Common myeloid progenitor, CD34-positive (primary cell): ENCODE data around the gene CFAP61.

ENCODE experiments used
- CTCF ChIA-PET: fragments of 350-600 bp; sonication (Branson Sonifier 250); formaldehyde crosslinking; loops from one replicate; lab custom pipeline; 2021; ENCODE audit warnings: antibody characterized with exemption; lab: Charles Lee
- POLR2A ChIA-PET: fragments of 350-600 bp; sonication (Branson Sonifier 250); formaldehyde crosslinking; loops from one replicate; lab custom pipeline; 2021; ENCODE audit warnings: antibody characterized with exemption; lab: Charles Lee
- DNase-seq, 3 donors: peaks; one replicate each; pipeline versions ENCODE4 v3.0.0 to v3.0.0-alpha.2; 2013
- H3K27ac ChIP-seq, 2 experiments: 1 replicate in 1 of 2; 2 replicates in 1 of 2; pipeline ENCODE4 v1.7.0; 2013; ENCODE audit warnings: inconsistent platforms in 2 of 2, low read length in 2 of 2, mild to moderate bottlenecking in 2 of 2, low read depth in 1 of 2, moderate library complexity in 1 of 2; ENCODE audit not compliant: severe bottlenecking in 2 of 2, insufficient read depth in 1 of 2, poor library complexity in 1 of 2
- H3K27me3 ChIP-seq, 5 experiments: replicated peaks in 2 of 5; 1 replicate in 3 of 5; 2 replicates in 2 of 5; pipeline versions ENCODE4 v1.6.1 to v1.7.0; 2013; ENCODE audit warnings: low read length in 4 of 5, mild to moderate bottlenecking in 2 of 5, moderate library complexity in 2 of 5, inconsistent platforms in 1 of 5; ENCODE audit not compliant: insufficient read depth in 5 of 5, control insufficient read depth in 4 of 5
- H3K36me3 ChIP-seq, 4 experiments: 1 replicate in 2 of 4; 2 replicates in 2 of 4; pipeline versions ENCODE4 v1.6.1 to v1.7.0; 2013; ENCODE audit warnings: low read length in 3 of 4, control low read depth in 1 of 4, mild to moderate bottlenecking in 1 of 4; ENCODE audit not compliant: control insufficient read depth in 4 of 4, insufficient read depth in 4 of 4
- H3K4me1 ChIP-seq, 4 experiments: 1 replicate in 3 of 4; 2 replicates in 1 of 4; pipeline versions ENCODE4 v1.6.1 to v1.7.1; 2013; ENCODE audit warnings: low read length in 3 of 4, mild to moderate bottlenecking in 3 of 4, control low read depth in 1 of 4, inconsistent platforms in 1 of 4, moderate library complexity in 1 of 4; ENCODE audit not compliant: control insufficient read depth in 4 of 4, insufficient read depth in 4 of 4; ENCODE audit errors: control extremely low read depth in 1 of 4
- H3K4me3 ChIP-seq, 7 experiments: 1 replicate in 4 of 7; 2 replicates in 3 of 7; pipeline versions ENCODE4 v1.5.1 to v1.7.0; 2013; ENCODE audit warnings: mild to moderate bottlenecking in 7 of 7, low read length in 6 of 7, moderate library complexity in 6 of 7, inconsistent platforms in 2 of 7, low read depth in 2 of 7, control low read depth in 1 of 7; ENCODE audit not compliant: insufficient read depth in 4 of 7, control insufficient read depth in 1 of 7; ENCODE audit errors: extremely low read depth in 1 of 7
- H3K9me3 ChIP-seq, 5 experiments: 1 replicate in 4 of 5; 2 replicates in 1 of 5; pipeline versions ENCODE4 v1.6.1 to v1.7.1; 2013; ENCODE audit warnings: low read length in 4 of 5, mild to moderate bottlenecking in 2 of 5, inconsistent platforms in 1 of 5, low read depth in 1 of 5, moderate library complexity in 1 of 5; ENCODE audit not compliant: control insufficient read depth in 4 of 5, insufficient read depth in 2 of 5; ENCODE audit errors: control extremely low read depth in 1 of 5
- WGBS: methylation state at CpG from one replicate; pipeline ENCODE4 v1.1.5; 2013; ENCODE audit not compliant: insufficient coverage; 5-methylcytosine and 5-hydroxymethylcytosine counted together

The CFAP61 gene

DNA sequence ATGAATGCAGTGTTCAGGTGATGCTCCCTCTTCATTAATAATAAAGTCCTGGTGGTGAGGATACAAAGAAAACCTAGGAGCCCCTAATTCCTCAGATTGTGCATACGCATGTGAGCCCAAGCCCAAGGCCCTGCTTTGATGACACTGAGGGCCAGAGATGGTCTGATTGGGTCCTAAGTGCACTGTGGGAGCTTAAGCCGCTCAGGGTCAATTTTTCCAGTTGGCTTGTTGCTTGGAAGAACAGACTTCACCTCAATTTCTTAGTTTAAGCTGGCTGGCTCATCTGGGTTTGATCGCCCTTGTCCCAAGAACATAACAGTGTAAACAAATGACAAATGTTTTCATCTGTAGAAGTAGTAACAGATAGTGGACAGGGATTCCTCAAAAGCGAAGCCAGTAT, 357.0 kb downstream of the CFAP61 start:
- H3K9me3 ChIP-seq, result no peaks in the 10 kb centered on the region
- peaks cover 1 to 32% (median 4%) of the 10 kb centered on the region in 4 experiments for H3K36me3 ChIP-seq
- WGBS, result 94% methylated on average over 3 of the region's 4 CpGs
- no peak overlapping the region for H3K27ac ChIP-seq
- no peaks in the 10 kb centered on the region for H3K4me1 ChIP-seq
- no peak for DNase-seq
- no peak overlapping the region for H3K4me3 ChIP-seq
- ChIA-PET POLR2A (no interaction called here), CTCF (interaction anchor here (0.6 to 0.9 kb wide), 2 partner anchors 26 to 43 kb away, joined by 3 read pairs; no protein-coding TSS in a partner anchor)
- no peaks in the 10 kb centered on the region for H3K27me3 ChIP-seq
